Measurements from ENCODE around the gene PSTPIP1. TPM values are rescaled to one million over a fixed set of nuclear protein-coding genes. Genes with fewer than 3 reads are reported as not detected.
A peak's percentile ranks its signal among the peaks of the same experiment; 100 is the strongest.

Gene PSTPIP1
- total RNA-seq, 1 experiment from 2014 or later, result 13.4 TPM

- Histone ChIP-seq H3K36me3 (peaks cover 33% of the 10 kb centered on the region), H3K27ac (peak overlapping the region; percentile 55), H3K9me3 (replicated peaks) (no peaks in the 10 kb centered on the region), H3K4me3 (no peak overlapping the region), H3K4me1 (peaks cover 51% of the 10 kb centered on the region), H3K27me3 (no peaks in the 10 kb centered on the region)
- DNase-seq, result peak; percentile 71 to 80
These were observed 65.6 kb downstream of the PSTPIP1 start for GRCh38 chr15:77060546-77060945.

- H3K27ac ChIP-seq, result no peak overlapping the region
- no peaks in the 10 kb centered on the region for H3K9me3 ChIP-seq (replicated peaks)
- H3K4me3 ChIP-seq, result no peak overlapping the region
- peaks cover 66% of the 10 kb centered on the region for H3K4me1 ChIP-seq
- H3K27me3 ChIP-seq, result no peaks in the 10 kb centered on the region
- peaks cover 44% of the 10 kb centered on the region for H3K36me3 ChIP-seq
- DNase-seq, result no peak
These were observed 68.3 kb downstream of the PSTPIP1 start for GRCh38 chr15:77063249-77063648.

GRCh38 chr15:77064063-77064462 lies 69.1 kb downstream of the PSTPIP1 start:
- Histone ChIP-seq H3K27me3 (no peaks in the 10 kb centered on the region), H3K4me1 (peaks cover 74% of the 10 kb centered on the region), H3K4me3 (no peak overlapping the region), H3K9me3 (replicated peaks) (no peaks in the 10 kb centered on the region), H3K36me3 (peaks cover 49% of the 10 kb centered on the region), H3K27ac (no peak overlapping the region)
- DNase-seq, result no peak

GRCh38 chr15:77064539-77065308 lies 69.8 kb downstream of the PSTPIP1 start:
- Histone ChIP-seq H3K27me3 (no peaks in the 10 kb centered on the region), H3K4me3 (no peak overlapping the region), H3K4me1 (peaks cover 73% of the 10 kb centered on the region), H3K9me3 (replicated peaks) (no peaks in the 10 kb centered on the region), H3K36me3 (peaks cover 47% of the 10 kb centered on the region), H3K27ac (no peak overlapping the region)
- peak in 1 of 2 experiments; percentile 26 for DNase-seq

GRCh38 chr15:77066971-77067690 lies 72.2 kb downstream of the PSTPIP1 start:
- no peaks in the 10 kb centered on the region for H3K27me3 ChIP-seq
- no peaks in the 10 kb centered on the region for H3K9me3 ChIP-seq (replicated peaks)
- H3K4me1 ChIP-seq, result peaks cover 53% of the 10 kb centered on the region
- no peak overlapping the region for H3K4me3 ChIP-seq
- peaks cover 47% of the 10 kb centered on the region for H3K36me3 ChIP-seq
- no peak overlapping the region for H3K27ac ChIP-seq
- no peak for DNase-seq

GRCh38 chr15:77067691-77068367 lies 72.9 kb downstream of the PSTPIP1 start:
- no peak overlapping the region for H3K27ac ChIP-seq
- no peaks in the 10 kb centered on the region for H3K9me3 ChIP-seq (replicated peaks)
- peaks cover 46% of the 10 kb centered on the region for H3K4me1 ChIP-seq
- H3K4me3 ChIP-seq, result no peak overlapping the region
- peaks cover 47% of the 10 kb centered on the region for H3K36me3 ChIP-seq
- DNase-seq, result no peak
- no peaks in the 10 kb centered on the region for H3K27me3 ChIP-seq

GRCh38 chr15:77068633-77069032 lies 73.7 kb downstream of the PSTPIP1 start:
- Histone ChIP-seq H3K9me3 (replicated peaks) (no peaks in the 10 kb centered on the region), H3K4me3 (peak overlapping the region; percentile 88), H3K4me1 (peaks cover 44% of the 10 kb centered on the region), H3K27me3 (no peaks in the 10 kb centered on the region), H3K36me3 (peaks cover 45% of the 10 kb centered on the region), H3K27ac (no peak overlapping the region)
- DNase-seq, result no peak

- no peaks in the 10 kb centered on the region for H3K27me3 ChIP-seq
- DNase-seq, result peak; percentile 87 to 93
These were observed 74.7 kb downstream of the PSTPIP1 start for GRCh38 chr15:77069521-77070121.

GRCh38 chr15:77070180-77070494 lies 75.2 kb downstream of the PSTPIP1 start:
- Histone ChIP-seq H3K4me1 (peaks cover 33% of the 10 kb centered on the region), H3K27ac (peak overlapping the region; percentile 82), H3K36me3 (peaks cover 40% of the 10 kb centered on the region), H3K9me3 (replicated peaks) (no peaks in the 10 kb centered on the region), H3K27me3 (no peaks in the 10 kb centered on the region), H3K4me3 (peak overlapping the region; percentile 88)
- no peak for DNase-seq

More at GRCh38 chr15:77069521-77070121, 74.7 kb downstream of the PSTPIP1 start:
- Histone ChIP-seq H3K36me3 (peaks cover 40% of the 10 kb centered on the region), H3K9me3 (replicated peaks) (no peaks in the 10 kb centered on the region), H3K27ac (peak overlapping the region; percentile 82), H3K4me3 (peak overlapping the region; percentile 88), H3K4me1 (peaks cover 37% of the 10 kb centered on the region)

- Histone ChIP-seq H3K4me3 (peak within 1 kb of the TSS; percentile 88), H3K27ac (peak within 1 kb of the TSS; percentile 82), H3K36me3 (peaks cover 34% of the 10 kb centered on the region), H3K4me1 (peaks cover 33% of the 10 kb centered on the region), H3K27me3 (no peaks in the 10 kb centered on the region), H3K9me3 (replicated peaks) (no peaks in the 10 kb centered on the region)
- peak; percentile 94 to 96 for DNase-seq
These were observed 75.8 kb downstream of the PSTPIP1 start, which contains the start of gene TSPAN3 for GRCh38 chr15:77070495-77071304. TSS of gene TSPAN3 (minus strand) at chr15:77071109. CDS start at chr15:77070954, 155 bp downstream.

GRCh38 chr15:77071305-77072223 lies 76.6 kb downstream of the PSTPIP1 start:
- H3K4me1 ChIP-seq, result peaks cover 41% of the 10 kb centered on the region
- DNase-seq, result no peak
- H3K4me3 ChIP-seq, result peak overlapping the region; percentile 88
- H3K9me3 ChIP-seq (replicated peaks), result no peaks in the 10 kb centered on the region
- H3K27ac ChIP-seq, result peak overlapping the region; percentile 82; the same call in 1 of the 2 replicates
- no peaks in the 10 kb centered on the region for H3K27me3 ChIP-seq
- peaks cover 28% of the 10 kb centered on the region for H3K36me3 ChIP-seq

- Histone ChIP-seq H3K4me3 (no peak overlapping the region), H3K27me3 (no peaks in the 10 kb centered on the region), H3K9me3 (replicated peaks) (no peaks in the 10 kb centered on the region), H3K27ac (no peak overlapping the region), H3K36me3 (no peaks in the 10 kb centered on the region; the same call in 1 of the 2 replicates), H3K4me1 (peaks cover 22% of the 10 kb centered on the region)
- DNase-seq, result no peak
These were observed 79.4 kb downstream of the PSTPIP1 start for GRCh38 chr15:77074350-77074749.

GRCh38 chr15:77075528-77075927 lies 80.6 kb downstream of the PSTPIP1 start:
- peak; percentile 70 to 74 for DNase-seq
- H3K36me3 ChIP-seq, result no peaks in the 10 kb centered on the region

More at GRCh38 chr15:77075528-77075927, 80.6 kb downstream of the PSTPIP1 start:
- Histone ChIP-seq H3K4me3 (peak overlapping the region; percentile 13), H3K27ac (no peak overlapping the region), H3K9me3 (replicated peaks) (0 out of 2 replicates have a peak, but pooled peaks cover 1% of the 10 kb centered on the region), H3K27me3 (no peaks in the 10 kb centered on the region), H3K4me1 (peaks cover 22% of the 10 kb centered on the region)
